HCT116 (cell line): ENCODE measurements around the gene KPNA5. TPM values are rescaled to one million over a fixed set of nuclear protein-coding genes. Genes with fewer than 3 reads are reported as not detected.

Experiments used
- ATAC-seq: fragments of 200-7000 bp; cut with Tn5 transposase; 2 replicates; pipeline ENCODE4 v1.9.1; 2020; ENCODE audit warnings: mild to moderate bottlenecking, moderate library complexity
- BruUV-seq: library from RNA; stranded (reverse); fragments of 400-500 nt; replicated peaks from 2 replicates; lab custom pipeline; 2021; lab: Mats Ljungman, UMichigan
- CTCF ChIA-PET: fragments of 300-600 bp; sonication (Branson Sonifier 250); formaldehyde crosslinking; loops from one replicate; lab custom pipeline; 2021; ENCODE audit warnings: antibody characterized with exemption; lab: Charles Lee
- POLR2A ChIA-PET: fragments of 300-600, 350-600 bp; sonication (Branson Sonifier 250); formaldehyde crosslinking; loops from one replicate; lab custom pipeline; 2021; ENCODE audit warnings: antibody characterized with exemption; lab: Charles Lee
- RAD21 ChIA-PET, 2 experiments: fragments of 300-600 bp; sonication (Branson Sonifier 250); formaldehyde crosslinking; loops; one replicate each; lab custom pipeline; 2023; ENCODE audit warnings: low total read pairs in 2 of 2; ENCODE audit not compliant: uncharacterized antibody in 2 of 2, unreplicated experiment in 2 of 2, low non-redundant PET in 1 of 2; lab: Charles Lee
- DNase-seq: peaks from one replicate; pipeline ENCODE4 v3.0.0-alpha.2; 2010; ENCODE audit warnings: low read depth, low spot score
- H2AFZ ChIP-seq: fragments of 200-600 bp; shearing (Covaris generic), sonication (generic); 2 replicates; pipeline ENCODE4 v1.6.1; 2017; ENCODE audit warnings: low read depth, mixed run types, mixed read lengths, antibody characterized with exemption, low read length; ENCODE audit not compliant: poor library complexity, severe bottlenecking
- H3K27ac ChIP-seq: 2 replicates; pipeline ENCODE4 v1.5.1; 2012; ENCODE audit warnings: low read depth, low read length
- H3K27me3 ChIP-seq: fragments of 200-600 bp; sonication (generic); 2 replicates; pipeline ENCODE4 v1.6.1; 2016; ENCODE audit warnings: mixed run types, low read length, mixed read lengths; ENCODE audit not compliant: insufficient read depth
- H3K36me3 ChIP-seq, 2 experiments: fragments of 200-500 bp in 1 of 2; fragments of 200-600 bp in 1 of 2; sonication (Bioruptor generic) in 1 of 2; sonication (generic) in 1 of 2; 2 replicates each; pipeline versions ENCODE4 v1.5.1 to v1.6.1; 2014 to 2016; ENCODE audit warnings: low read length in 2 of 2, inconsistent platforms in 1 of 2, mixed read lengths in 1 of 2, mixed run types in 1 of 2; ENCODE audit not compliant: insufficient read depth in 2 of 2, control insufficient read depth in 1 of 2
- H3K4me1 ChIP-seq, 2 experiments: fragments of 200-600 bp in 1 of 2; sonication (generic) in 1 of 2; 2 replicates each; pipeline versions ENCODE4 v1.5.1 to v1.6.1; 2012 to 2017; ENCODE audit warnings: low read length in 2 of 2, inconsistent platforms in 1 of 2, mild to moderate bottlenecking in 1 of 2, mixed read lengths in 1 of 2, mixed run types in 1 of 2, moderate library complexity in 1 of 2; ENCODE audit not compliant: insufficient read depth in 2 of 2, control insufficient read depth in 1 of 2
- H3K4me2 ChIP-seq: fragments of 200-600 bp; sonication (generic); 2 replicates; pipeline ENCODE4 v1.6.1; 2017; ENCODE audit warnings: mixed run types, low read length, mixed read lengths
- H3K4me3 ChIP-seq, 2 experiments: fragments of 200-600 bp in 1 of 2; sonication (generic) in 1 of 2; replicated peaks in 1 of 2; 2 replicates each; pipeline ENCODE4 v1.5.1; 2011 to 2016; ENCODE audit warnings: low read length in 2 of 2, control low read depth in 1 of 2, low read depth in 1 of 2, mild to moderate bottlenecking in 1 of 2, mixed read lengths in 1 of 2, mixed run types in 1 of 2
- H3K79me2 ChIP-seq: fragments of 200-600 bp; sonication (generic); 2 replicates; pipeline ENCODE4 v1.6.1; 2017; ENCODE audit warnings: mild to moderate bottlenecking, mixed run types, low read length, moderate library complexity, mixed read lengths; ENCODE audit not compliant: insufficient read depth
- H3K9ac ChIP-seq: fragments of 200-600 bp; sonication (generic); 2 replicates; pipeline ENCODE4 v1.6.1; 2016; ENCODE audit warnings: low read length, mixed read lengths
- H3K9me2 ChIP-seq: fragments of 200-600 bp; sonication (generic), shearing (Covaris generic); 2 replicates; pipeline ENCODE4 v1.6.1; 2017; ENCODE audit warnings: mixed run types, mild to moderate bottlenecking, moderate library complexity; ENCODE audit not compliant: insufficient read depth
- H3K9me3 ChIP-seq, 2 experiments: fragments of 200-500 bp in 1 of 2; fragments of 200-600 bp in 1 of 2; sonication (Bioruptor generic) in 1 of 2; sonication (generic) in 1 of 2; 2 replicates each; pipeline ENCODE4 v1.6.1; 2014 to 2017; ENCODE audit warnings: low read length in 2 of 2, mixed read lengths in 2 of 2, inconsistent platforms in 1 of 2, low read depth in 1 of 2, mild to moderate bottlenecking in 1 of 2, mixed run types in 1 of 2, moderate library complexity in 1 of 2; ENCODE audit not compliant: control insufficient read depth in 1 of 2, insufficient read depth in 1 of 2
- H4K20me1 ChIP-seq: fragments of 200-600 bp; sonication (generic), shearing (Covaris generic); 2 replicates; pipeline ENCODE4 v1.6.1; 2017; ENCODE audit warnings: mixed run types, mild to moderate bottlenecking, moderate library complexity; ENCODE audit not compliant: insufficient read depth
- CBX3 ChIP-seq: IDR thresholded peaks from 2 replicates; pipeline ENCODE4 v1.6.1; 2012; ENCODE audit warnings: low read depth
- CEBPB ChIP-seq: IDR thresholded peaks from 2 replicates; pipeline ENCODE4 v1.6.1; 2012; ENCODE audit warnings: low read depth
- CTCF ChIP-seq, 3 experiments: fragments of 200-600 bp in 1 of 3; sonication (generic) in 1 of 3; IDR thresholded peaks in 2 of 3; conservative IDR thresholded peaks in 1 of 3; 2 replicates each; pipeline ENCODE4 v1.5.1; 2012 to 2017; ENCODE audit warnings: low read depth in 2 of 3, low read length in 2 of 3, antibody characterized with exemption in 1 of 3, borderline replicate concordance in 1 of 3, control low read depth in 1 of 3, mild to moderate bottlenecking in 1 of 3, mixed read lengths in 1 of 3, mixed run types in 1 of 3, moderate library complexity in 1 of 3; ENCODE audit not compliant: insufficient read depth in 1 of 3
- ELF1 ChIP-seq: IDR thresholded peaks from 2 replicates; pipeline ENCODE4 v1.6.1; 2012; ENCODE audit warnings: low read depth, borderline replicate concordance
- EZH2phosphoT487 ChIP-seq: fragments of 200-600 bp; IDR thresholded peaks from 2 replicates; pipeline ENCODE4 v1.6.1; 2018; ENCODE audit warnings: antibody characterized with exemption, borderline replicate concordance
- FOSL1 ChIP-seq: IDR thresholded peaks from 2 replicates; pipeline ENCODE4 v1.6.1; 2012; ENCODE audit warnings: low read depth
- JUND ChIP-seq: IDR thresholded peaks from 2 replicates; pipeline ENCODE4 v1.6.1; 2012
- POLR2A ChIP-seq: IDR thresholded peaks from 2 replicates; pipeline ENCODE4 v1.7.0; 2011; ENCODE audit warnings: borderline replicate concordance; ENCODE audit not compliant: insufficient read depth, insufficient read length; ENCODE audit errors: extremely low read depth
- POLR2AphosphoS5 ChIP-seq: IDR thresholded peaks from 2 replicates; pipeline ENCODE4 v1.6.1; 2011; ENCODE audit warnings: mild to moderate bottlenecking, low read depth, low read length, moderate library complexity
- RAD21 ChIP-seq: IDR thresholded peaks from 2 replicates; pipeline ENCODE4 v1.6.1; 2012; ENCODE audit warnings: low read depth, mild to moderate bottlenecking
- SIN3A ChIP-seq: IDR thresholded peaks from 2 replicates; pipeline ENCODE4 v1.6.1; 2012; ENCODE audit warnings: low read depth
- SP1 ChIP-seq: IDR thresholded peaks from 2 replicates; pipeline ENCODE4 v1.6.1; 2012; ENCODE audit warnings: low read depth
- SRF ChIP-seq: IDR thresholded peaks from 2 replicates; pipeline ENCODE4 v1.6.1; 2012; ENCODE audit warnings: low read depth
- TCF7L2 ChIP-seq: IDR thresholded peaks from 2 replicates; pipeline ENCODE4 v1.7.0; 2011; ENCODE audit warnings: borderline replicate concordance, inconsistent platforms; ENCODE audit not compliant: insufficient read depth, insufficient read length; ENCODE audit errors: extremely low read depth
- ZFX ChIP-seq: fragments of 450-650 bp; IDR thresholded peaks from 2 replicates; pipeline ENCODE4 v1.6.1; 2017
- intact Hi-C: fragments of 100-400 bp; cut with micrococcal nuclease; formaldehyde crosslinking; loops from 2 replicates; pipeline ENCODE4 v1.10.0; 2022
- total RNA-seq: library from RNA; stranded (reverse); gene quantifications from one replicate; pipeline ENCODE4 v1.2.1, GENCODE V29; 2021; ENCODE audit not compliant: unreplicated experiment
- TF ChIP-seq, protein P1 (sequence below): IDR thresholded peaks from 2 replicates; pipeline ENCODE4 v1.6.1; 2012
- TF ChIP-seq, protein P2 (sequence below): IDR thresholded peaks from 2 replicates; pipeline ENCODE4 v1.6.1; 2012
- TF ChIP-seq, protein P3 (sequence below): IDR thresholded peaks from 2 replicates; pipeline ENCODE4 v1.6.1; 2012; ENCODE audit warnings: low read depth

Gene KPNA5
- total RNA-seq, 1 experiment from 2014 or later: 9.8 TPM

DNA sequence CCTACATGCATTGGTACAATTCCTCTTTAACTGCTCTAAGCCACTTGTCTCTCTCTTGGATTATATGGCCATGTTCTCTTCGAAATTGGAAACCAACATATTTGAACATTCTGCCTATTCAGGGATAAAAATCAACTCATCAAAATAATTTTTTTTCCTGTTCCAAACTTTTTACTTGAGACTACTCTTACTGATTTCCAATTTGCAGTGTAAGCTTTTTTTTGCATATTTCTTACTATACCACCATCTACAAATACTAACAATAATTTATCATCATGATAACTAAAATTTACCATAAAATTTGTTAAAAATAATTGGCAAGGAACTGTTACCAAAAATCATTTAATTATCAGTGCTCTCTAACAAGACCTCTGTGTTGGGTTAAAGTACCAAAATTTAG, 91.4 kb downstream of the KPNA5 start:
- POLR2A ChIA-PET: no interaction called here
- no peak overlapping the region for H2AFZ ChIP-seq
- H3K4me3 ChIP-seq: no peak overlapping the region
- H3K27me3 ChIP-seq: no peaks in the 10 kb centered on the region
- no peak overlapping the region for H3K9ac ChIP-seq
- no peak for TF ChIP-seq POLR2A
- no peak for TF ChIP-seq CTCF (IDR thresholded peaks at IDR 0.05 in 2 of 3, conservative IDR thresholded peaks at IDR 0.05 in 1 of 3; ENCODE audit: borderline replicate concordance in 1 of 3, insufficient read depth in 1 of 3, low read depth in 2 of 3, low read length in 2 of 3)
- no peak for TF ChIP-seq ZFX
- no peak for TF ChIP-seq JUND
- no peak for TF ChIP-seq RAD21
- TF ChIP-seq, protein P1, sequence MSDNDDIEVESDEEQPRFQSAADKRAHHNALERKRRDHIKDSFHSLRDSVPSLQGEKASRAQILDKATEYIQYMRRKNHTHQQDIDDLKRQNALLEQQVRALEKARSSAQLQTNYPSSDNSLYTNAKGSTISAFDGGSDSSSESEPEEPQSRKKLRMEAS: no peak
- no peak for TF ChIP-seq TCF7L2
- no peak for TF ChIP-seq POLR2AphosphoS5
- TF ChIP-seq, protein P2, sequence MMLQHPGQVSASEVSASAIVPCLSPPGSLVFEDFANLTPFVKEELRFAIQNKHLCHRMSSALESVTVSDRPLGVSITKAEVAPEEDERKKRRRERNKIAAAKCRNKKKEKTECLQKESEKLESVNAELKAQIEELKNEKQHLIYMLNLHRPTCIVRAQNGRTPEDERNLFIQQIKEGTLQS: no peak
- no peak for TF ChIP-seq FOSL1
- TF ChIP-seq SRF: no peak
- TF ChIP-seq CBX3: no peak
- no peak for TF ChIP-seq SP1
- no peak for TF ChIP-seq ELF1
- no peak for TF ChIP-seq SIN3A
- no peak for TF ChIP-seq CEBPB
- TF ChIP-seq EZH2phosphoT487: no peak
- TF ChIP-seq, protein P3, sequence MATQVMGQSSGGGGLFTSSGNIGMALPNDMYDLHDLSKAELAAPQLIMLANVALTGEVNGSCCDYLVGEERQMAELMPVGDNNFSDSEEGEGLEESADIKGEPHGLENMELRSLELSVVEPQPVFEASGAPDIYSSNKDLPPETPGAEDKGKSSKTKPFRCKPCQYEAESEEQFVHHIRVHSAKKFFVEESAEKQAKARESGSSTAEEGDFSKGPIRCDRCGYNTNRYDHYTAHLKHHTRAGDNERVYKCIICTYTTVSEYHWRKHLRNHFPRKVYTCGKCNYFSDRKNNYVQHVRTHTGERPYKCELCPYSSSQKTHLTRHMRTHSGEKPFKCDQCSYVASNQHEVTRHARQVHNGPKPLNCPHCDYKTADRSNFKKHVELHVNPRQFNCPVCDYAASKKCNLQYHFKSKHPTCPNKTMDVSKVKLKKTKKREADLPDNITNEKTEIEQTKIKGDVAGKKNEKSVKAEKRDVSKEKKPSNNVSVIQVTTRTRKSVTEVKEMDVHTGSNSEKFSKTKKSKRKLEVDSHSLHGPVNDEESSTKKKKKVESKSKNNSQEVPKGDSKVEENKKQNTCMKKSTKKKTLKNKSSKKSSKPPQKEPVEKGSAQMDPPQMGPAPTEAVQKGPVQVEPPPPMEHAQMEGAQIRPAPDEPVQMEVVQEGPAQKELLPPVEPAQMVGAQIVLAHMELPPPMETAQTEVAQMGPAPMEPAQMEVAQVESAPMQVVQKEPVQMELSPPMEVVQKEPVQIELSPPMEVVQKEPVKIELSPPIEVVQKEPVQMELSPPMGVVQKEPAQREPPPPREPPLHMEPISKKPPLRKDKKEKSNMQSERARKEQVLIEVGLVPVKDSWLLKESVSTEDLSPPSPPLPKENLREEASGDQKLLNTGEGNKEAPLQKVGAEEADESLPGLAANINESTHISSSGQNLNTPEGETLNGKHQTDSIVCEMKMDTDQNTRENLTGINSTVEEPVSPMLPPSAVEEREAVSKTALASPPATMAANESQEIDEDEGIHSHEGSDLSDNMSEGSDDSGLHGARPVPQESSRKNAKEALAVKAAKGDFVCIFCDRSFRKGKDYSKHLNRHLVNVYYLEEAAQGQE: no peak
- TF ChIP-seq, all 23 proteins: peak for 0
- H3K9me2 ChIP-seq: 0 out of 2 replicates have a peak, but pooled peaks cover 3% of the 10 kb centered on the region
- H3K4me1 ChIP-seq: no peaks in the 10 kb centered on the region
- no peaks in the 10 kb centered on the region for H4K20me1 ChIP-seq
- BruUV-seq: no TSS peak
- H3K36me3 ChIP-seq: no peaks in the 10 kb centered on the region
- DNase-seq (no peak), ATAC-seq (no peak)
- no peaks in the 10 kb centered on the region for H3K79me2 ChIP-seq
- H3K27ac ChIP-seq: no peak overlapping the region
- ChIA-PET RAD21 (no interaction called here), CTCF (no interaction called here)
- no peaks in the 10 kb centered on the region for H3K9me3 ChIP-seq
- intact Hi-C loops: no loop called here
- no peak overlapping the region for H3K4me2 ChIP-seq
